K562 (cell line): Measurements from ENCODE around the gene CARF. TPM values are rescaled to one million over a fixed set of nuclear protein-coding genes. Genes with fewer than 3 reads are reported as not detected.
A peak's percentile ranks its signal among the peaks of the same experiment; 100 is the strongest.

Experiments used
- CBX3 ChIP-seq, 2 experiments: IDR thresholded peaks; 1 replicate in 1 of 2; 2 replicates in 1 of 2; pipeline ENCODE4 v1.6.1; 2012; ENCODE audit warnings: inconsistent platforms in 2 of 2, low read length in 2 of 2, borderline replicate concordance in 1 of 2, control low read depth in 1 of 2
- JUN ChIP-seq, 2 experiments: sonication (generic) in 1 of 2; formaldehyde crosslinking in 1 of 2; IDR thresholded peaks; 2 replicates each; pipeline versions ENCODE4 v1.6.1 to v1.8.0; 2012 to 2022; ENCODE audit warnings: borderline replicate concordance in 2 of 2, mild to moderate bottlenecking in 2 of 2, improper control_type of control experiment in 1 of 2, low read depth in 1 of 2, low read length in 1 of 2, missing genetic modification reagents in 1 of 2
- KDM5B ChIP-seq: fragments of 200-600 bp; sonication (generic); IDR thresholded peaks from 2 replicates; pipeline ENCODE4 v1.6.1; 2012; ENCODE audit warnings: low read depth, mild to moderate bottlenecking, moderate library complexity, low read length, control low read depth, inconsistent platforms; ENCODE audit not compliant: insufficient replicate concordance
- KLF1 ChIP-seq: fragments of 450-650 bp; IDR thresholded peaks from 2 replicates; pipeline ENCODE4 v1.6.1; 2016; ENCODE audit warnings: missing genetic modification characterization, missing compliant biosample characterization
- KLF6 ChIP-seq: fragments of 250-450 bp; sonication (Bioruptor Pico); IDR thresholded peaks from 2 replicates; pipeline ENCODE4 v1.4.0; 2020; ENCODE audit warnings: mild to moderate bottlenecking, moderate library complexity, borderline replicate concordance
- NFE2L1 ChIP-seq: fragments of 450-650 bp; IDR thresholded peaks from 2 replicates; pipeline ENCODE4 v1.6.1; 2016; ENCODE audit warnings: missing genetic modification characterization, low read depth, mild to moderate bottlenecking, missing compliant biosample characterization, moderate library complexity, borderline replicate concordance
- RNF2 ChIP-seq: sonication (generic); IDR thresholded peaks from 2 replicates; pipeline ENCODE4 v1.6.1; 2016
- STAT5B ChIP-seq: fragments of 250-450 bp; sonication (Bioruptor Pico); IDR thresholded peaks from 2 replicates; pipeline ENCODE4 v1.8.0; 2021; ENCODE audit warnings: mild to moderate bottlenecking, inconsistent platforms
- TEAD4 ChIP-seq, 2 experiments: sonication (generic) in 1 of 2; formaldehyde crosslinking in 1 of 2; IDR thresholded peaks; 2 replicates each; pipeline versions ENCODE4 v1.6.1 to v1.8.0; 2012 to 2022; ENCODE audit warnings: borderline replicate concordance in 1 of 2, inconsistent platforms in 1 of 2, low read length in 1 of 2, mild to moderate bottlenecking in 1 of 2, missing genetic modification reagents in 1 of 2
- ZBED1 ChIP-seq: IDR thresholded peaks from 2 replicates; pipeline ENCODE4 v1.6.1; 2014
- ZNF57 ChIP-seq: fragments of 450-650 bp; formaldehyde crosslinking; IDR thresholded peaks from 2 replicates; pipeline ENCODE4 v1.4.0; 2020; ENCODE audit warnings: mild to moderate bottlenecking, moderate library complexity
- polyA plus RNA-seq, 8 experiments: library from polyadenylated mRNA; depleted of rRNA in 4 of 8; stranded (reverse) in 5 of 8; unstranded in 3 of 8; fragments of >200 nt; fragmentation: Nextera tagmentation in 2 of 8; fragmentation: Illumina TruSeq in 1 of 8; extraction: Ambion mirVana in 2 of 8; extraction: Trizol in 1 of 8; gene quantifications; 2 replicates each; pipeline versions ENCODE4 v1.2.1 to v1.2.3, GENCODE V29; 2011 to 2014; ENCODE audit warnings: inconsistent platforms in 1 of 8, missing spikeins in 1 of 8
- total RNA-seq, 7 experiments: library from RNA; depleted of rRNA in 6 of 7; stranded (reverse); fragments of >200 nt in 6 of 7; fragmentation: Illumina TruSeq in 2 of 7; extraction: Trizol in 2 of 7; gene quantifications; 2 replicates each; pipeline versions ENCODE4 v1.2.1 to v1.2.3, GENCODE V29; 2011 to 2021; ENCODE audit warnings: low replicate concordance in 1 of 7
- TF ChIP-seq, protein P1 (sequence below): IDR thresholded peaks from 2 replicates; pipeline ENCODE4 v1.6.1; 2014; ENCODE audit warnings: antibody characterized with exemption
- TF ChIP-seq, protein P2 (sequence below): sonication (generic); formaldehyde crosslinking; IDR thresholded peaks from 2 replicates; pipeline ENCODE4 v1.8.0; 2022; ENCODE audit warnings: missing genetic modification reagents, mild to moderate bottlenecking, moderate library complexity, borderline replicate concordance
- TF ChIP-seq, protein P3 (sequence below): fragments of 450-650 bp; IDR thresholded peaks from 2 replicates; pipeline ENCODE4 v1.6.1; 2016
- TF ChIP-seq, protein P4 (sequence below): fragments of 450-650 bp; IDR thresholded peaks from 2 replicates; pipeline ENCODE4 v1.6.1; 2014; ENCODE audit warnings: low read depth, mild to moderate bottlenecking, moderate library complexity, borderline replicate concordance
- TF ChIP-seq, protein P5 (sequence below): fragments of 450-650 bp; IDR thresholded peaks from 2 replicates; pipeline ENCODE4 v1.6.1; 2016; ENCODE audit warnings: borderline replicate concordance
- TF ChIP-seq, protein P6 (sequence below): sonication (generic); formaldehyde crosslinking; IDR thresholded peaks from 2 replicates; pipeline ENCODE4 v1.5.0; 2020; ENCODE audit warnings: missing genetic modification reagents

The CARF gene
- total and polyA plus RNA-seq, 9 of the 15 experiments (the other 6 are each of a cell fraction or from before 2014, with no cell fraction given): 0.31 to 4.2 (median 1.2) TPM

- TF ChIP-seq JUN (IDR thresholded peaks at IDR 0.05; ENCODE audit: borderline replicate concordance, low read depth, low read length) (0 out of 2 replicates have a peak, but pooled peaks have one; percentile 55), JUN (CRISPR knock-in tag; IDR thresholded peaks at IDR 0.05; ENCODE audit: borderline replicate concordance) (no peak), KDM5B (no peak), KLF1 (tag) (0 out of 2 replicates have a peak, but pooled peaks have one; percentile 23), STAT5B (CRISPR knock-in tag) (peak; percentile 23; the same call in 1 of the 2 replicates), RNF2 (peak; percentile 62; the same call in 1 of the 2 replicates), KLF6 (no peak; the same call in 1 of the 2 replicates), NFE2L1 (tag) (peak; percentile 95), TEAD4 (IDR thresholded peaks at IDR 0.05; ENCODE audit: low read length) (peak; percentile 49), TEAD4 (CRISPR knock-in tag; IDR thresholded peaks at IDR 0.05; ENCODE audit: borderline replicate concordance) (no peak), ZNF57 (CRISPR knock-in tag) (no peak), ZBED1 (no peak), CBX3 (IDR thresholded peaks at IDR 0.05; ENCODE audit: borderline replicate concordance in 1 of 2, low read length in 2 of 2) (peak in 1 of 2 experiments; percentile 68; a peak in 2 of 3 replicates)
- TF ChIP-seq, protein P1, sequence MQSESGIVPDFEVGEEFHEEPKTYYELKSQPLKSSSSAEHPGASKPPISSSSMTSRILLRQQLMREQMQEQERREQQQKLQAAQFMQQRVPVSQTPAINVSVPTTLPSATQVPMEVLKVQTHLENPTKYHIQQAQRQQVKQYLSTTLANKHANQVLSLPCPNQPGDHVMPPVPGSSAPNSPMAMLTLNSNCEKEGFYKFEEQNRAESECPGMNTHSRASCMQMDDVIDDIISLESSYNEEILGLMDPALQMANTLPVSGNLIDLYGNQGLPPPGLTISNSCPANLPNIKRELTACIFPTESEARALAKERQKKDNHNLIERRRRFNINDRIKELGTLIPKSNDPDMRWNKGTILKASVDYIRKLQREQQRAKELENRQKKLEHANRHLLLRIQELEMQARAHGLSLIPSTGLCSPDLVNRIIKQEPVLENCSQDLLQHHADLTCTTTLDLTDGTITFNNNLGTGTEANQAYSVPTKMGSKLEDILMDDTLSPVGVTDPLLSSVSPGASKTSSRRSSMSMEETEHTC: peak; percentile 84
- TF ChIP-seq, protein P2, sequence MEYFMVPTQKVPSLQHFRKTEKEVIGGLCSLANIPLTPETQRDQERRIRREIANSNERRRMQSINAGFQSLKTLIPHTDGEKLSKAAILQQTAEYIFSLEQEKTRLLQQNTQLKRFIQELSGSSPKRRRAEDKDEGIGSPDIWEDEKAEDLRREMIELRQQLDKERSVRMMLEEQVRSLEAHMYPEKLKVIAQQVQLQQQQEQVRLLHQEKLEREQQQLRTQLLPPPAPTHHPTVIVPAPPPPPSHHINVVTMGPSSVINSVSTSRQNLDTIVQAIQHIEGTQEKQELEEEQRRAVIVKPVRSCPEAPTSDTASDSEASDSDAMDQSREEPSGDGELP: peak; percentile 23; the same call in 1 of the 2 replicates
- TF ChIP-seq, protein P3, sequence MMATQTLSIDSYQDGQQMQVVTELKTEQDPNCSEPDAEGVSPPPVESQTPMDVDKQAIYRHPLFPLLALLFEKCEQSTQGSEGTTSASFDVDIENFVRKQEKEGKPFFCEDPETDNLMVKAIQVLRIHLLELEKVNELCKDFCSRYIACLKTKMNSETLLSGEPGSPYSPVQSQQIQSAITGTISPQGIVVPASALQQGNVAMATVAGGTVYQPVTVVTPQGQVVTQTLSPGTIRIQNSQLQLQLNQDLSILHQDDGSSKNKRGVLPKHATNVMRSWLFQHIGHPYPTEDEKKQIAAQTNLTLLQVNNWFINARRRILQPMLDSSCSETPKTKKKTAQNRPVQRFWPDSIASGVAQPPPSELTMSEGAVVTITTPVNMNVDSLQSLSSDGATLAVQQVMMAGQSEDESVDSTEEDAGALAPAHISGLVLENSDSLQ: peak; percentile 73
- TF ChIP-seq, protein P4, sequence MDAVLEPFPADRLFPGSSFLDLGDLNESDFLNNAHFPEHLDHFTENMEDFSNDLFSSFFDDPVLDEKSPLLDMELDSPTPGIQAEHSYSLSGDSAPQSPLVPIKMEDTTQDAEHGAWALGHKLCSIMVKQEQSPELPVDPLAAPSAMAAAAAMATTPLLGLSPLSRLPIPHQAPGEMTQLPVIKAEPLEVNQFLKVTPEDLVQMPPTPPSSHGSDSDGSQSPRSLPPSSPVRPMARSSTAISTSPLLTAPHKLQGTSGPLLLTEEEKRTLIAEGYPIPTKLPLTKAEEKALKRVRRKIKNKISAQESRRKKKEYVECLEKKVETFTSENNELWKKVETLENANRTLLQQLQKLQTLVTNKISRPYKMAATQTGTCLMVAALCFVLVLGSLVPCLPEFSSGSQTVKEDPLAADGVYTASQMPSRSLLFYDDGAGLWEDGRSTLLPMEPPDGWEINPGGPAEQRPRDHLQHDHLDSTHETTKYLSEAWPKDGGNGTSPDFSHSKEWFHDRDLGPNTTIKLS: peak; percentile 93
- TF ChIP-seq, protein P5, sequence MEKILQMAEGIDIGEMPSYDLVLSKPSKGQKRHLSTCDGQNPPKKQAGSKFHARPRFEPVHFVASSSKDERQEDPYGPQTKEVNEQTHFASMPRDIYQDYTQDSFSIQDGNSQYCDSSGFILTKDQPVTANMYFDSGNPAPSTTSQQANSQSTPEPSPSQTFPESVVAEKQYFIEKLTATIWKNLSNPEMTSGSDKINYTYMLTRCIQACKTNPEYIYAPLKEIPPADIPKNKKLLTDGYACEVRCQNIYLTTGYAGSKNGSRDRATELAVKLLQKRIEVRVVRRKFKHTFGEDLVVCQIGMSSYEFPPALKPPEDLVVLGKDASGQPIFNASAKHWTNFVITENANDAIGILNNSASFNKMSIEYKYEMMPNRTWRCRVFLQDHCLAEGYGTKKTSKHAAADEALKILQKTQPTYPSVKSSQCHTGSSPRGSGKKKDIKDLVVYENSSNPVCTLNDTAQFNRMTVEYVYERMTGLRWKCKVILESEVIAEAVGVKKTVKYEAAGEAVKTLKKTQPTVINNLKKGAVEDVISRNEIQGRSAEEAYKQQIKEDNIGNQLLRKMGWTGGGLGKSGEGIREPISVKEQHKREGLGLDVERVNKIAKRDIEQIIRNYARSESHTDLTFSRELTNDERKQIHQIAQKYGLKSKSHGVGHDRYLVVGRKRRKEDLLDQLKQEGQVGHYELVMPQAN: peak; percentile 72; the same call in 1 of the 2 replicates
- TF ChIP-seq, protein P6, sequence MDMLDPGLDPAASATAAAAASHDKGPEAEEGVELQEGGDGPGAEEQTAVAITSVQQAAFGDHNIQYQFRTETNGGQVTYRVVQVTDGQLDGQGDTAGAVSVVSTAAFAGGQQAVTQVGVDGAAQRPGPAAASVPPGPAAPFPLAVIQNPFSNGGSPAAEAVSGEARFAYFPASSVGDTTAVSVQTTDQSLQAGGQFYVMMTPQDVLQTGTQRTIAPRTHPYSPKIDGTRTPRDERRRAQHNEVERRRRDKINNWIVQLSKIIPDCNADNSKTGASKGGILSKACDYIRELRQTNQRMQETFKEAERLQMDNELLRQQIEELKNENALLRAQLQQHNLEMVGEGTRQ: peak; percentile 59
Measured at GRCh38 chr2:202965810-202966460, 53.9 kb downstream of the CARF start (continued).
